Measurements from ENCODE around the gene TPST1.
"Not testable (repeated sequence)": the region's sequence is repeated elsewhere in the genome, so short reads cannot be mapped to it uniquely, and the experiment has no call there.

The TPST1 gene

GRCh38 chr7:66396052-66396451 is 190.9 kb downstream of the TPST1 start:
- H3K4me1 ChIP-seq (ENCODE audit: control insufficient read depth, insufficient read depth, low read length); H3K9ac ChIP-seq (ENCODE audit: low read length); H3K27me3 ChIP-seq (replicated peaks; ENCODE audit: control insufficient read depth, insufficient read depth, low read length); H3K36me3 ChIP-seq (ENCODE audit: control insufficient read depth, insufficient read depth, low read length, severe bottlenecking); H3K4me3 ChIP-seq (ENCODE audit: low read length); DNase-seq (ENCODE audit: low read depth); H3K9me3 ChIP-seq (ENCODE audit: control insufficient read depth, low read length): not testable (repeated sequence)

- not testable (repeated sequence) for H3K27me3 ChIP-seq (replicated peaks; ENCODE audit: control insufficient read depth, insufficient read depth, low read length); H3K9ac ChIP-seq (ENCODE audit: low read length); H3K4me1 ChIP-seq (ENCODE audit: control insufficient read depth, insufficient read depth, low read length); DNase-seq (ENCODE audit: low read depth); H3K4me3 ChIP-seq (ENCODE audit: low read length); H3K9me3 ChIP-seq (ENCODE audit: control insufficient read depth, low read length); H3K36me3 ChIP-seq (ENCODE audit: control insufficient read depth, insufficient read depth, low read length, severe bottlenecking)
These were observed 193.7 kb downstream of the TPST1 start for GRCh38 chr7:66398841-66399240.

- Histone ChIP-seq H3K36me3 (ENCODE audit: control insufficient read depth, insufficient read depth, low read length, severe bottlenecking) (peaks cover 7% of the 10 kb centered on the region), H3K4me1 (ENCODE audit: control insufficient read depth, insufficient read depth, low read length) (peaks cover 8% of the 10 kb centered on the region), H3K4me3 (ENCODE audit: low read length) (no peak overlapping the region), H3K27me3 (replicated peaks; ENCODE audit: control insufficient read depth, insufficient read depth, low read length) (no peaks in the 10 kb centered on the region), H3K9ac (ENCODE audit: low read length) (no peak overlapping the region), H3K9me3 (ENCODE audit: control insufficient read depth, low read length) (no peaks in the 10 kb centered on the region)
- DNase-seq (ENCODE audit: low read depth) = no peak
These were observed 194.4 kb downstream of the TPST1 start for GRCh38 chr7:66399566-66399965.

- Histone ChIP-seq H3K27me3 (replicated peaks; ENCODE audit: control insufficient read depth, insufficient read depth, low read length) (no peaks in the 10 kb centered on the region), H3K4me1 (ENCODE audit: control insufficient read depth, insufficient read depth, low read length) (peaks cover 8% of the 10 kb centered on the region), H3K36me3 (ENCODE audit: control insufficient read depth, insufficient read depth, low read length, severe bottlenecking) (peaks cover 7% of the 10 kb centered on the region), H3K9me3 (ENCODE audit: control insufficient read depth, low read length) (no peaks in the 10 kb centered on the region), H3K9ac (ENCODE audit: low read length) (no peak overlapping the region), H3K4me3 (ENCODE audit: low read length) (no peak overlapping the region)
- DNase-seq (ENCODE audit: low read depth) = no peak
These were observed 195.3 kb downstream of the TPST1 start for GRCh38 chr7:66400400-66400799.

- not testable (repeated sequence) for DNase-seq (ENCODE audit: low read depth)
These were observed 196.0 kb downstream of the TPST1 start for GRCh38 chr7:66401126-66401525.

GRCh38 chr7:66401932-66402331 is 196.8 kb downstream of the TPST1 start:
- not testable (repeated sequence) for DNase-seq (ENCODE audit: low read depth); H3K27me3 ChIP-seq (replicated peaks; ENCODE audit: control insufficient read depth, insufficient read depth, low read length); H3K9ac ChIP-seq (ENCODE audit: low read length); H3K4me3 ChIP-seq (ENCODE audit: low read length); H3K4me1 ChIP-seq (ENCODE audit: control insufficient read depth, insufficient read depth, low read length); H3K9me3 ChIP-seq (ENCODE audit: control insufficient read depth, low read length); H3K36me3 ChIP-seq (ENCODE audit: control insufficient read depth, insufficient read depth, low read length, severe bottlenecking)

More at GRCh38 chr7:66401126-66401525, 196.0 kb downstream of the TPST1 start:
- not testable (repeated sequence) for H3K9ac ChIP-seq (ENCODE audit: low read length); H3K36me3 ChIP-seq (ENCODE audit: control insufficient read depth, insufficient read depth, low read length, severe bottlenecking); H3K27me3 ChIP-seq (replicated peaks; ENCODE audit: control insufficient read depth, insufficient read depth, low read length); H3K4me1 ChIP-seq (ENCODE audit: control insufficient read depth, insufficient read depth, low read length); H3K9me3 ChIP-seq (ENCODE audit: control insufficient read depth, low read length); H3K4me3 ChIP-seq (ENCODE audit: low read length)

- Histone ChIP-seq H3K27me3 (replicated peaks; ENCODE audit: control insufficient read depth, insufficient read depth, low read length) (no peaks in the 10 kb centered on the region), H3K9ac (ENCODE audit: low read length) (no peak overlapping the region), H3K4me1 (ENCODE audit: control insufficient read depth, insufficient read depth, low read length) (peaks cover 8% of the 10 kb centered on the region), H3K9me3 (ENCODE audit: control insufficient read depth, low read length) (no peaks in the 10 kb centered on the region), H3K4me3 (ENCODE audit: low read length) (no peak overlapping the region), H3K36me3 (ENCODE audit: control insufficient read depth, insufficient read depth, low read length, severe bottlenecking) (peaks cover 12% of the 10 kb centered on the region)
- DNase-seq (ENCODE audit: low read depth) = no peak
These were observed 198.4 kb downstream of the TPST1 start for GRCh38 chr7:66403564-66403963.

GRCh38 chr7:66409493-66409892 is 204.4 kb downstream of the TPST1 start:
- H3K9me3 ChIP-seq (ENCODE audit: control insufficient read depth, low read length) = no peaks in the 10 kb centered on the region
- no peak for DNase-seq (ENCODE audit: low read depth)
- H3K36me3 ChIP-seq (ENCODE audit: control insufficient read depth, insufficient read depth, low read length, severe bottlenecking) = peaks cover 16% of the 10 kb centered on the region
- no peaks in the 10 kb centered on the region for H3K27me3 ChIP-seq (replicated peaks; ENCODE audit: control insufficient read depth, insufficient read depth, low read length)
- H3K4me3 ChIP-seq (ENCODE audit: low read length) = no peak overlapping the region
- peaks cover 4% of the 10 kb centered on the region for H3K4me1 ChIP-seq (ENCODE audit: control insufficient read depth, insufficient read depth, low read length)
- H3K9ac ChIP-seq (ENCODE audit: low read length) = no peak overlapping the region

Measured in adipocyte (in vitro differentiated cells).